Tibial nerve (tissue), 4 donors: ENCODE measurements around the gene GALNT14. TPM values are rescaled to one million over a fixed set of nuclear protein-coding genes. Genes with fewer than 3 reads are reported as not detected.

Experiments
- DNase-seq, 2 donors: peaks; one replicate each; pipeline ENCODE4 v3.0.0-alpha.2; 2019; ENCODE audit warnings: low spot score in 2 of 2
- H3K27ac ChIP-seq, 4 donors: fragments of 200-600 bp; sonication (generic) in 3 of 4; one replicate each; pipeline ENCODE4 v1.5.1; 2017 to 2019; ENCODE audit warnings: mild to moderate bottlenecking in 1 of 4
- H3K27me3 ChIP-seq, 2 donors: fragments of 200-600 bp; sonication (generic) in 1 of 2; one replicate each; pipeline versions ENCODE4 v1.5.1 to v1.6.0; 2017 to 2019
- H3K36me3 ChIP-seq, 3 donors: fragments of 200-600 bp; sonication (generic); one replicate each; pipeline ENCODE4 v1.5.1; 2018 to 2019
- H3K4me1 ChIP-seq, 4 donors: fragments of 200-600 bp; sonication (generic) in 3 of 4; one replicate each; pipeline ENCODE4 v1.5.1; 2017 to 2019
- H3K4me3 ChIP-seq, 4 donors: fragments of 200-600 bp; sonication (generic) in 3 of 4; one replicate each; pipeline ENCODE4 v1.5.1; 2017 to 2019; ENCODE audit warnings: mild to moderate bottlenecking in 1 of 4, moderate library complexity in 1 of 4
- H3K9me3 ChIP-seq, 4 donors: fragments of 200-600 bp; sonication (generic) in 3 of 4; one replicate each; pipeline ENCODE4 v1.5.1; 2017 to 2019
- CTCF ChIP-seq, 5 experiments: fragments of 200-600 bp in 3 of 5; fragments of 450-650 bp in 2 of 5; sonication (generic) in 3 of 5; IDR thresholded peaks; one replicate each; pipeline ENCODE4 v1.5.1; 2016 to 2019; ENCODE audit warnings: antibody characterized with exemption in 5 of 5, mild to moderate bottlenecking in 3 of 5, moderate library complexity in 2 of 5
- EP300 ChIP-seq, 2 donors: sonication (generic); formaldehyde crosslinking; IDR thresholded peaks; one replicate each; pipeline ENCODE4 v1.6.1; 2017; ENCODE audit warnings: antibody characterized with exemption in 2 of 2, mild to moderate bottlenecking in 1 of 2
- POLR2A ChIP-seq, 2 donors: fragments of 450-650 bp; IDR thresholded peaks; one replicate each; pipeline ENCODE4 v1.6.1; 2017; ENCODE audit warnings: antibody characterized with exemption in 2 of 2, mild to moderate bottlenecking in 2 of 2, moderate library complexity in 2 of 2
- WGBS, 2 donors: methylation state at CpG; one replicate each; pipeline ENCODE4 v1.1.5; 2018; 5-methylcytosine and 5-hydroxymethylcytosine counted together
- total RNA-seq, 4 donors: library from RNA; depleted of rRNA; stranded (reverse); fragments of >200 nt; gene quantifications; one replicate each; pipeline ENCODE4 v1.1.0, GENCODE V29; 2016

The GALNT14 gene
- total RNA-seq, 4 donors from 2014 or later, result 0.21 to 4.2 (median 0.78) TPM; not detected in 1

GRCh38 chr2:30998672-30999071 lies 139.6 kb downstream of the GALNT14 start:
- H3K27me3 ChIP-seq, result no peaks in the 10 kb centered on the region
- H3K27ac ChIP-seq, result no peak overlapping the region
- H3K4me1 ChIP-seq, result no peaks in the 10 kb centered on the region
- DNase-seq, result no peak
- H3K9me3 ChIP-seq, result no peaks in the 10 kb centered on the region
- WGBS, 2 donors, result 67 to 75% methylated on average over 3 of the region's 3 CpGs
- H3K36me3 ChIP-seq, result no peaks in the 10 kb centered on the region
- no peak overlapping the region for H3K4me3 ChIP-seq
- TF ChIP-seq CTCF (IDR thresholded peaks at IDR 0.05) (no peak), EP300 (IDR thresholded peaks at IDR 0.05) (no peak), POLR2A (IDR thresholded peaks at IDR 0.05) (no peak)

GRCh38 chr2:30997979-30998378 lies 140.3 kb downstream of the GALNT14 start:
- no peak for DNase-seq
- TF ChIP-seq CTCF (IDR thresholded peaks at IDR 0.05), result no peak
- no peak for TF ChIP-seq EP300 (IDR thresholded peaks at IDR 0.05)
- no peak for TF ChIP-seq POLR2A (IDR thresholded peaks at IDR 0.05)
- no peak overlapping the region for H3K27ac ChIP-seq
- no peaks in the 10 kb centered on the region for H3K9me3 ChIP-seq
- no peak overlapping the region for H3K4me3 ChIP-seq
- H3K4me1 ChIP-seq, result no peaks in the 10 kb centered on the region
- WGBS, 2 donors, result 67 to 70% methylated on average over 5 of the region's 5 CpGs
- H3K27me3 ChIP-seq, result no peaks in the 10 kb centered on the region
- no peaks in the 10 kb centered on the region for H3K36me3 ChIP-seq

GRCh38 chr2:30994227-30995056 lies 143.8 kb downstream of the GALNT14 start:
- TF ChIP-seq CTCF (IDR thresholded peaks at IDR 0.05) (no peak), EP300 (IDR thresholded peaks at IDR 0.05) (no peak), POLR2A (IDR thresholded peaks at IDR 0.05) (no peak)

GRCh38 chr2:30992781-30993180 lies 145.5 kb downstream of the GALNT14 start:
- H3K9me3 ChIP-seq, result no peaks in the 10 kb centered on the region
- no peak overlapping the region for H3K4me3 ChIP-seq
- 86 to 91% methylated on average over 18 of the region's 18 CpGs for WGBS, 2 donors
- TF ChIP-seq POLR2A (IDR thresholded peaks at IDR 0.05), result no peak
- TF ChIP-seq EP300 (IDR thresholded peaks at IDR 0.05), result no peak
- TF ChIP-seq CTCF (IDR thresholded peaks at IDR 0.05), result no peak
- no peak overlapping the region for H3K27ac ChIP-seq
- H3K4me1 ChIP-seq, result no peaks in the 10 kb centered on the region
- DNase-seq, result no peak
- H3K36me3 ChIP-seq, result no peaks in the 10 kb centered on the region
- H3K27me3 ChIP-seq, result no peaks in the 10 kb centered on the region

More at GRCh38 chr2:30994227-30995056, 143.8 kb downstream of the GALNT14 start:
- Histone ChIP-seq H3K27me3 (no peaks in the 10 kb centered on the region), H3K9me3 (no peaks in the 10 kb centered on the region), H3K36me3 (no peaks in the 10 kb centered on the region), H3K4me3 (no peak overlapping the region), H3K27ac (no peak overlapping the region), H3K4me1 (no peaks in the 10 kb centered on the region)
- no peak for DNase-seq
- WGBS, 2 donors, result 76 to 79% methylated on average over 10 to 11 of the region's 11 CpGs

GRCh38 chr2:30990671-30991070 lies 147.6 kb downstream of the GALNT14 start:
- Histone ChIP-seq H3K4me3 (no peak overlapping the region), H3K27ac (no peak overlapping the region), H3K27me3 (no peaks in the 10 kb centered on the region), H3K4me1 (no peaks in the 10 kb centered on the region), H3K36me3 (no peaks in the 10 kb centered on the region), H3K9me3 (no peaks in the 10 kb centered on the region)
- WGBS, 2 donors, result 45 to 52% methylated on average over 4 of the region's 4 CpGs
- no peak for DNase-seq
- TF ChIP-seq EP300 (IDR thresholded peaks at IDR 0.05) (no peak), POLR2A (IDR thresholded peaks at IDR 0.05) (no peak), CTCF (IDR thresholded peaks at IDR 0.05) (no peak)
